ENCODE results near the gene DDX27. TPM values are rescaled to one million over a fixed set of nuclear protein-coding genes. Genes with fewer than 3 reads are reported as not detected.
"Not testable (repeated sequence)": the region's sequence is repeated elsewhere in the genome, so short reads cannot be mapped to it uniquely, and the experiment has no call there.

Gene DDX27
- polyA plus RNA-seq, 6 donors from 2014 or later = 32.6 to 76.5 (median 46.7) TPM

DNA sequence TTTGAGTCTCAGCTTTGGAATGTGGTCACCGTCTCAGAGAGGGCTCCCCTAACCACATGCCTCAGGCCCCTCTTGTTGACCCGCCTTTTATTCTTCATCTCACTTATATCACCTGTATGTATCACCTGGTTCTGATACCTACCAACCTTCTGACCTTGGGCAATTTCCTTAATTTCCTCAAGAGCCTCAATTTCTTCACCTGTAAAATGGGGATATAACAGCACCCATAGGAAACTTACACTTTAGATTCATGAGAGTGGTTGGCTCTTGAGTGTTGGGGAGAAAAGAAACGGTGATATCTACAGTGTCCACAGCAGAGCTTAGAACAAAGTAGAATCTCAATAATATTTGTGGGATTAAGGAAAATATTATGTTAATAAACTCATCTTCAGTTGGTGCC is 4.0 kb upstream of the DDX27 start:
- ATAC-seq (ENCODE audit: low read depth in 2 of 2) (no peak), DNase-seq (no peak)
- peaks cover 3 to 13% (median 8%) of the 10 kb centered on the region in 7 donors for H3K9me3 Mint-ChIP-seq
- H3K27me3 Mint-ChIP-seq = peaks cover 0 to 4% (median 0%) of the 10 kb centered on the region in 3 donors
- H3K27ac Mint-ChIP-seq = no peak overlapping the region
- no peak overlapping the region for H3K4me3 Mint-ChIP-seq
- H3K4me1 Mint-ChIP-seq = peaks cover 15 to 24% (median 16%) of the 10 kb centered on the region in 3 donors
- H3K36me3 Mint-ChIP-seq = peaks cover 0 to 5% of the 10 kb centered on the region in 2 donors

- peaks cover 21 to 38% (median 29%) of the 10 kb centered on the region in 3 donors for H3K4me1 Mint-ChIP-seq
- H3K4me3 Mint-ChIP-seq = peak overlapping the region; percentile 14 to 81 (median 64)
- H3K27me3 Mint-ChIP-seq = no peaks in the 10 kb centered on the region
- ATAC-seq (ENCODE audit: low read depth in 2 of 2) = peak; percentile 12 to 19
- H3K9me3 Mint-ChIP-seq = peaks cover 0 to 2% (median 0%) of the 10 kb centered on the region in 7 donors
- peak; percentile 80 for DNase-seq
- H3K27ac Mint-ChIP-seq = peak overlapping the region in 3 of 6 donors; percentile 63 to 90 (median 87)
- H3K36me3 Mint-ChIP-seq = no peaks in the 10 kb centered on the region
These were observed 2.1 kb upstream of the DDX27 start for GRCh38 chr20:49216991-49217578.

- DNase-seq; H3K27me3 Mint-ChIP-seq; H3K36me3 Mint-ChIP-seq; ATAC-seq (ENCODE audit: low read depth in 2 of 2); H3K9me3 Mint-ChIP-seq: not testable (repeated sequence)
- H3K4me1 Mint-ChIP-seq = peaks cover 21 to 40% (median 29%) of the 10 kb centered on the region in 3 donors
- H3K4me3 Mint-ChIP-seq = peak overlapping the region; percentile 88 to 99 (median 96)
- H3K27ac Mint-ChIP-seq = peak overlapping the region; percentile 97 to 100 (median 100)
These were observed 501 bp upstream of the DDX27 start for GRCh38 chr20:49218739-49219090.

DNA sequence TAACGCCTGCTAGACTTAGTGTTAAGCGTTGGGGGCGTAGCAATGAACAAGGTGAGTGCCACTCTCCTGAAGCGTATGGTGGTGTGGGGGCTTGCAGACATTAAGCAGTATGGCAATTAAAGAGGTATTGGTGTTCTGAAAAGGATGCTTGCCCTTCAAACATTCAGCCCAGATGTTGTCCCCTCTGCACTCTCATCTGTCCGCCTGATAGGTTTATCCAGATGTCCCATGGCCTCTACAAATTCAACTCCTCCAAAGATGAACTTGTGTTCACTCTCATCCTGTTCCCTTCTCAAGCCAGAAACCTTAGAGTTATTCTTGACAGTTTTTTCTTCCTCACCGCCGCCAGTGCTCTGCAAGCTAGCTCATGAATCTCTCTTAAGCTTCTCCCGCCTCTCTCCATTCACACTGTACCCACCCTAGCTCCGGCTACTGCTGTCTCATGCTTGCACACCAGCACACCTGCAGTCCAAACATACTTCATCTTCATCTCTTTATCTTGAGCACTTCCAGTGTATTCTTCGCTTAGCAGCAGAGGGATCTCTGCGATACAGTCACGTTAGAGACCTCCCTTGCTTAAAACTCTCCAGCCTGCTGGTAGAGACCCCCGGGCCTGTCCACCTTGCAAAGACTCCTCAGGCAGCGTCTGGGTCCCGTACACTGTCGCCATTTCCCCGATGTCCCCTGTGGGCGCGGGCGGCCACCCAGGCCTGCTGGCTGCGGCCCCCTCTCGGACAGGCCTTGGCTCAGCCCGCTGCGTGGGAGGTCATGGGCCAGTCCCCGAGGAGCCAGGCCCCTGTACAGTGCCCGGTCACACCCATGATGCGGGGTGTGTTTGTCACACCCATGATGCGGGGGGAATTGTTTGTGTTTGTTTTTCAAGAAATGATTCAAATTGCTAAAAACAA is 962 bp downstream of the DDX27 start:
- Mint-ChIP-seq H3K4me3 (peak overlapping the region; percentile 88 to 99 (median 96)), H3K36me3 (peaks cover 0 to 8% of the 10 kb centered on the region in 2 donors), H3K9me3 (peaks cover 0 to 2% (median 0%) of the 10 kb centered on the region in 7 donors), H3K4me1 (peaks cover 21 to 40% (median 31%) of the 10 kb centered on the region in 3 donors), H3K27me3 (no peaks in the 10 kb centered on the region), H3K27ac (peak overlapping the region; percentile 97 to 100 (median 100))
- ATAC-seq (ENCODE audit: low read depth in 2 of 2) = no peak
- DNase-seq = no peak

GRCh38 chr20:49225896-49226295 is 6.7 kb downstream of the DDX27 start:
- no peak for DNase-seq
- Mint-ChIP-seq H3K36me3 (peaks cover 21 to 22% of the 10 kb centered on the region in 2 donors), H3K9me3 (no peaks in the 10 kb centered on the region), H3K27ac (peak overlapping the region in 2 of 6 donors; percentile 59 to 79), H3K27me3 (no peaks in the 10 kb centered on the region), H3K4me1 (peaks cover 17 to 28% (median 27%) of the 10 kb centered on the region in 3 donors), H3K4me3 (no peak overlapping the region)
- no peak for ATAC-seq (ENCODE audit: low read depth in 2 of 2)

- H3K36me3 Mint-ChIP-seq = peaks cover 21 to 32% of the 10 kb centered on the region in 2 donors
- ATAC-seq (ENCODE audit: low read depth in 2 of 2) = no peak
- H3K4me1 Mint-ChIP-seq = peaks cover 23 to 29% (median 23%) of the 10 kb centered on the region in 3 donors
- no peak overlapping the region for H3K4me3 Mint-ChIP-seq
- H3K9me3 Mint-ChIP-seq = no peaks in the 10 kb centered on the region
- DNase-seq = no peak
- peak overlapping the region in 3 of 6 donors; percentile 59 to 83 (median 73) for H3K27ac Mint-ChIP-seq
- H3K27me3 Mint-ChIP-seq = no peaks in the 10 kb centered on the region
These were observed 9.5 kb downstream of the DDX27 start for GRCh38 chr20:49228676-49229075.

DNA sequence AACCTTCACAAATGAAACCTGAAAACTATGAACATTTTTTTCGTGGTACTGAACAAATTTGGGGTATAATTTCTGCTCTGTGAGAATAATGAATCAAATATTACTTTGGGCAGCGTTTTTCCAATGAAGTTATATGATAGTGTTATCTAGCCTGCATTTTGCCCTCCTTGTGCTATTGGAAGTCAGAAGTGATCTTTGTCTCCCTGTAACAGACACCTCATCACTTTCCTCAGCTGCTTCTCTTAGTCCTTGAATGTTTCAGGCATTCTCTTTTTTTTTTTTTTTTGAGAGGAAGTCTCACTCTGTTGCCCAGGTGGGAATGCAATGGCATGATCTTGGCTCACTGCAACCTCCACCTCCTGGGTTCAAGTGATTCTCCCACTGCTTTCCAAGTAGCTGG is 10.2 kb downstream of the DDX27 start:
- H3K36me3 Mint-ChIP-seq = peaks cover 22 to 38% of the 10 kb centered on the region in 2 donors
- H3K9me3 Mint-ChIP-seq = no peaks in the 10 kb centered on the region
- peaks cover 23 to 29% (median 27%) of the 10 kb centered on the region in 3 donors for H3K4me1 Mint-ChIP-seq
- no peaks in the 10 kb centered on the region for H3K27me3 Mint-ChIP-seq
- no peak for DNase-seq
- no peak for ATAC-seq (ENCODE audit: low read depth in 2 of 2)
- H3K4me3 Mint-ChIP-seq = no peak overlapping the region
- H3K27ac Mint-ChIP-seq = peak overlapping the region in 5 of 6 donors; percentile 38 to 92 (median 78)

DNA sequence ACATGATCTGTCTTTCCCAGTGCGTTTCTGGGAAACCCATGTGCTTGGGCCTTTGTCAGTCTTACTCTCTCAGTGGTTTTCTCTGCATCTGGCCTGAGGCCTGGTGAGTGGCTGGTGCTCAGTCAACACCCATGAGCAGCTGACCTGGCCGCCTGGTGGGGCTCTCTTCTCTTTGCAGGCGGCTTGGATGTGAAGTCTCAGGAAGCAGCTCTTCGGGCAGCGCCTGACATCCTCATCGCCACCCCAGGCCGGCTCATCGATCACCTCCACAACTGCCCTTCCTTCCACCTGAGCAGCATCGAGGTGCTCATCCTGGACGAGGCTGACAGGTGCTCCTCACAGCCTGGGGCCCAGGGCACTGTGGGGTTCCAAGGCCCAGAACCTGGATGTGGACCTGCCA is 10.8 kb downstream of the DDX27 start:
- no peak for DNase-seq
- Mint-ChIP-seq H3K9me3 (no peaks in the 10 kb centered on the region), H3K27me3 (no peaks in the 10 kb centered on the region), H3K36me3 (peaks cover 29 to 38% of the 10 kb centered on the region in 2 donors), H3K4me1 (peaks cover 28 to 32% (median 32%) of the 10 kb centered on the region in 3 donors), H3K4me3 (peak overlapping the region in 1 of 8 donors; percentile 49), H3K27ac (peak overlapping the region; percentile 84 to 96 (median 89))
- ATAC-seq (ENCODE audit: low read depth in 2 of 2) = no peak

GRCh38 chr20:49230561-49231133 is 11.4 kb downstream of the DDX27 start:
- peak overlapping the region in 6 of 8 donors; percentile 34 to 85 (median 58) for H3K4me3 Mint-ChIP-seq
- H3K27me3 Mint-ChIP-seq = no peaks in the 10 kb centered on the region
- H3K4me1 Mint-ChIP-seq = peaks cover 27 to 32% (median 28%) of the 10 kb centered on the region in 3 donors
- H3K9me3 Mint-ChIP-seq = no peaks in the 10 kb centered on the region
- ATAC-seq (ENCODE audit: low read depth in 2 of 2) (peak; percentile 97 to 98), DNase-seq (peak; percentile 42)
- peak overlapping the region; percentile 87 to 96 (median 91) for H3K27ac Mint-ChIP-seq
- peaks cover 28 to 34% of the 10 kb centered on the region in 2 donors for H3K36me3 Mint-ChIP-seq

DNA sequence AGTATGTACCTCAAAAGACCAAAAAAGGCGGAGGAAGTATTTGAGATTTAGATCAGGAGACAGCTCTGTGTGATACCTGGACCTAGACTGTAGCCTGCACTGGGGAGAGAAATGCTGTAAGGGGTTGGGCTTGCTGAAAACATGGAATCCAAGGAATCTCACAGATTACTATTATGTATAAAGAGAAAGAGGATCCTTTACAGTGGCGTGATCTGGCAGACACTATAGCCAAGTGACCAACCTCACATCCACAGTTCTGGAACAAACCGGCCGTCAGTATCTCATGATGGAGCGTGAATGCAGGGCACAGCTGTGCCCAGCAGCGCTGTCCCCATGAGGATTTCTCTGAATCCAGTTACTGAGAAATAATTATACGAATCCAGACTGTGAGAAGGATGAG is 12.3 kb downstream of the DDX27 start:
- ATAC-seq (ENCODE audit: low read depth in 2 of 2) (no peak), DNase-seq (no peak)
- Mint-ChIP-seq H3K4me3 (no peak overlapping the region), H3K9me3 (no peaks in the 10 kb centered on the region), H3K27me3 (no peaks in the 10 kb centered on the region), H3K4me1 (peaks cover 22 to 28% (median 27%) of the 10 kb centered on the region in 3 donors), H3K27ac (peak overlapping the region in 5 of 6 donors; percentile 87 to 96 (median 93)), H3K36me3 (peaks cover 26 to 27% of the 10 kb centered on the region in 2 donors)

DNA sequence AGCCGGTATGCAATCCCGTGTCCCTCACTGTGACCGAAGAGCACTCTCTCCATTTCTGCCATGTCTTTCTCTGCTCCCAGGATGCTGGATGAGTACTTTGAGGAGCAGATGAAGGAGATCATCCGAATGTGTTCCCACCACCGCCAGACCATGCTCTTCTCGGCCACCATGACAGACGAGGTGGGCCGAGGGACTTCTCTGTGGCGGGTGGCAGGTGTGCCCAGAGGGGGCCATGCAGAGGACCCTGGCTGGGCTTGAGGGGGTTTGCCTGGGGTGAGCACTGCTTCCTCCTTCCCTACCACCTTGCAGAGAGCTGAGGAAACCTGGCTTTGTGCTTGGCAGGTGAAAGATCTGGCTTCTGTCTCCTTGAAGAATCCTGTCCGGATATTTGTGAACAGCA is 14.0 kb downstream of the DDX27 start:
- no peaks in the 10 kb centered on the region for H3K27me3 Mint-ChIP-seq
- H3K36me3 Mint-ChIP-seq = peaks cover 31 to 36% of the 10 kb centered on the region in 2 donors
- peak overlapping the region in 1 of 6 donors; percentile 41 for H3K27ac Mint-ChIP-seq
- no peak for ATAC-seq (ENCODE audit: low read depth in 2 of 2)
- H3K4me3 Mint-ChIP-seq = no peak overlapping the region
- no peak for DNase-seq
- no peaks in the 10 kb centered on the region for H3K9me3 Mint-ChIP-seq
- H3K4me1 Mint-ChIP-seq = peaks cover 22 to 31% (median 28%) of the 10 kb centered on the region in 3 donors

DNA sequence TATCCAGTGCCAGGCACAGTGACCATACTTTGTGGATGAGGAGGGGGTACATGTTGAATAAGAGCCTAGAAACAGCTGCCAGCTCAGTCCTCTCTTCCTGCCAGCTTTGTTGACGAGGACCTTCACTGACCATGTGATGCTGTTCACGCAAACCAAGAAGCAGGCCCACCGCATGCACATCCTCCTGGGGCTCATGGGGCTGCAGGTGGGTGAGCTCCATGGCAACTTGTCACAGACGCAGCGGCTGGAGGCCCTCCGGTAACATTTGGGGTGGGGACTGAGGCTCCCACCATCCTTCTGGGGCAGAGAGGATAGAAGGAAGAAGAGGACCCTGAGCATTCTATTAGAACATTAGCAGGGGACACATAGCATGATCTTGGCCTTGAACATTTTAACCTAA is 15.6 kb downstream of the DDX27 start:
- H3K4me1 Mint-ChIP-seq = peaks cover 22 to 31% (median 22%) of the 10 kb centered on the region in 3 donors
- H3K36me3 Mint-ChIP-seq = peaks cover 26 to 36% of the 10 kb centered on the region in 2 donors
- H3K4me3 Mint-ChIP-seq = peak overlapping the region in 1 of 8 donors; percentile 29
- no peaks in the 10 kb centered on the region for H3K27me3 Mint-ChIP-seq
- DNase-seq (no peak), ATAC-seq (ENCODE audit: low read depth in 2 of 2) (no peak)
- H3K27ac Mint-ChIP-seq = peak overlapping the region in 2 of 6 donors; percentile 43 to 48
- H3K9me3 Mint-ChIP-seq = no peaks in the 10 kb centered on the region

DNA sequence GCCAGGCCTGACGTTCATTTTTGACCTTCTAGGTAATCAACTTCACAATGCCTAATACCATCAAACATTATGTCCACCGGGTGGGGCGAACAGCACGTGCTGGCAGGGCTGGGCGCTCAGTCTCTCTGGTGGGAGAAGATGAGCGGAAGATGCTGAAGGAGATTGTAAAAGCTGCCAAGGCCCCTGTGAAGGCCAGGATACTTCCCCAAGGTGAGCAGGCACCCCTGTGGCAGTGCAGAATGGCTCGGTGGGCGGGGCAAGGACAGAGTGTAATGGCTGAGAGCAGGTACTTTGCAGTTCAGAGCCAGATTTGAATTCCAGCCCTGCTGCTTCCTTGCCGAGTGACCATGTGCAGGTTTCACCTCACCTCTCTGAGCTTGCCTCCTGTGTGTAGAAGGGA is 17.1 kb downstream of the DDX27 start:
- DNase-seq = no peak
- Mint-ChIP-seq H3K4me1 (peaks cover 7 to 17% (median 8%) of the 10 kb centered on the region in 3 donors), H3K9me3 (no peaks in the 10 kb centered on the region), H3K27ac (peak overlapping the region in 2 of 6 donors; percentile 74 to 78), H3K36me3 (peaks cover 21 to 29% of the 10 kb centered on the region in 2 donors), H3K27me3 (no peaks in the 10 kb centered on the region), H3K4me3 (no peak overlapping the region)
- no peak for ATAC-seq (ENCODE audit: low read depth in 2 of 2)
